Epithelial cell of esophagus (primary cell): ENCODE measurements around the gene DMXL2.
"Not testable (repeated sequence)": the region's sequence is repeated elsewhere in the genome, so short reads cannot be mapped to it uniquely, and the experiment has no call there.

ENCODE experiments used
- DNase-seq: peaks from one replicate; pipeline ENCODE4 v3.0.0; 2010; ENCODE audit warnings: low read depth
- H3K4me3 ChIP-seq: 2 replicates; pipeline ENCODE4 v1.5.1; 2011; ENCODE audit warnings: mild to moderate bottlenecking, low read length, control low read depth
- TF ChIP-seq, protein P1 (sequence below): IDR thresholded peaks from 2 replicates; pipeline ENCODE4 v1.5.1; 2011; ENCODE audit warnings: low read depth, mild to moderate bottlenecking, low read length, control low read depth, inconsistent platforms; ENCODE audit not compliant: insufficient read depth; ENCODE audit errors: missing control alignments

Gene DMXL2

DNA sequence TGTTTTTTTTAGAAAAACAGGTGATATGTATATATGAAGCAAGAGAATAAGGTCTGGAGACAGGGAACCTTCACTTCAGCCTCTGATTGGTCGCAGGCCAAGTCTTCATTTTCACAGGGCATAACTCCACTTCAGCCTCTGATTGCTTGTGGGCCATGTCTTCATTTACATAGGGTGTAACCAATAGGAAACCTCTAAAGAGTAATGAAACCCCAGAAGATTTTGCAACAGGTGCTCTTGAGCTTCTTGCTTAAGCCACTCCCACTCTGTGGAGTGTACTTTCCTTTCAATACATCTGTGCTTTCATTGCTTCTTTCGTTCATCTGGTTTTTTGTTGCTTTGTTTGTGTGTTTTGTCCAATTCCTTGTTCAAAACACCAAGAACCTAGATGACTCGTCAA is 36.1 kb upstream of the DMXL2 start:
- TF ChIP-seq, protein P1, sequence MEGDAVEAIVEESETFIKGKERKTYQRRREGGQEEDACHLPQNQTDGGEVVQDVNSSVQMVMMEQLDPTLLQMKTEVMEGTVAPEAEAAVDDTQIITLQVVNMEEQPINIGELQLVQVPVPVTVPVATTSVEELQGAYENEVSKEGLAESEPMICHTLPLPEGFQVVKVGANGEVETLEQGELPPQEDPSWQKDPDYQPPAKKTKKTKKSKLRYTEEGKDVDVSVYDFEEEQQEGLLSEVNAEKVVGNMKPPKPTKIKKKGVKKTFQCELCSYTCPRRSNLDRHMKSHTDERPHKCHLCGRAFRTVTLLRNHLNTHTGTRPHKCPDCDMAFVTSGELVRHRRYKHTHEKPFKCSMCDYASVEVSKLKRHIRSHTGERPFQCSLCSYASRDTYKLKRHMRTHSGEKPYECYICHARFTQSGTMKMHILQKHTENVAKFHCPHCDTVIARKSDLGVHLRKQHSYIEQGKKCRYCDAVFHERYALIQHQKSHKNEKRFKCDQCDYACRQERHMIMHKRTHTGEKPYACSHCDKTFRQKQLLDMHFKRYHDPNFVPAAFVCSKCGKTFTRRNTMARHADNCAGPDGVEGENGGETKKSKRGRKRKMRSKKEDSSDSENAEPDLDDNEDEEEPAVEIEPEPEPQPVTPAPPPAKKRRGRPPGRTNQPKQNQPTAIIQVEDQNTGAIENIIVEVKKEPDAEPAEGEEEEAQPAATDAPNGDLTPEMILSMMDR, result no peak
- H3K4me3 ChIP-seq, result no peak overlapping the region
- DNase-seq, result no peak

DNA sequence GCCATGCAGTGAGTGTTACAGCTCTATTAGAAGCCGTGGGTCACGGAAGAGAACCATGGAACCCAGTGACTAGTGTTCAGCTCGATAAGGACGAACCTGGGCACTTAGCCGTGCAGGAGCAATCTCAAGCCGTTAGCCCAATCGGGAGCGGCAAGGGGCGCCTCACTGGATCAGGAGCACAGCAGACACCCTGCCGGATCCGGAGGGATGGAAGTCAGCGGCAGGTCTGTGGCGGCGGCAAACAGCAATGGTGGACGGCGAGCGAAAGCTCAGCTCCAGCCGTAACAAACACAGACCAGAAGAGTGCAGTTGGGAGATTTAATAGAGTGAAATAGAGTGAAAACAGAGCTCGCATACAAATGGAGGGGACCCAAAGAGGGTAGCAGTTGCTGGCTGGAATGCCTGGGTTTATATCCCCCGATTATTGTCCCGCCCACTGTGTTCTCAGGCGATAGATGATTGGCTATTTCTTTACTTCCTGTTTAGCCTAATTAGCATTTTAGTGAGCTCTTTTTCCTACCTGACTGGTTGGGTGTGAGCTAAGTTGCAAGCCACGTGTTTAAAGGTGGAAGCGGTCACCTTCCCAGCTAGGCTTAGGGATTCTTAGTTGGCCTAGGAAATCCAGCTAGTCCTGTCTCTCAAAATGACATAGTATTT is 33.0 kb upstream of the DMXL2 start:
- DNase-seq, H3K4me3 ChIP-seq: not testable (repeated sequence)

DNA sequence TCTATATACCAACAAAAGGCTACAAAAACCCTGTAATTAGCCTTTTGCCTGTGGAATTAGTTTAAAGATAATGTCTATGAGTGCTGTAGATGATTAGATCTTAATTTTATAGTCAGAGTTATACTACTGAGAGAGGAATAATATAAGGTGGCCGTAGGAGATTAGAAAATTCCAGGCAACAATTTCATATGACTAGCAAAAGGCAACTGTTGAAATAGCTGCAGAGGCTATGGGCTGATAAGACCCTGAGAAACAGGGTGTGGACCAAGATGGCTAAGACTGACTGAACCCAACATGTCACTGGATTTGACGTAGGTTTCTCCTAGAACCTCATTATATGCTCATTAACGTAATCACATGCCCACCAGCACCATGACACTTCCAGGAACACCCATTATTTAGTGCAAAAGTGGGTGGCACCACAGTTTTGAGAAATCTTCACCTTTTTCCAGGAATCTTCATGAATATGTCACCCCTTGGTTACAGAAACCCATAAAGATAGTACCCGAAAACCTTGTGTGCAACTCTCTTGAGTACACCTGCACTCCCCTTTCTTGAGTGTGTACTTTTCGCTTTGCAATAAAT is 29.6 kb upstream of the DMXL2 start:
- no peak overlapping the region for H3K4me3 ChIP-seq
- TF ChIP-seq, protein P1, result no peak
- DNase-seq, result no peak

DNA sequence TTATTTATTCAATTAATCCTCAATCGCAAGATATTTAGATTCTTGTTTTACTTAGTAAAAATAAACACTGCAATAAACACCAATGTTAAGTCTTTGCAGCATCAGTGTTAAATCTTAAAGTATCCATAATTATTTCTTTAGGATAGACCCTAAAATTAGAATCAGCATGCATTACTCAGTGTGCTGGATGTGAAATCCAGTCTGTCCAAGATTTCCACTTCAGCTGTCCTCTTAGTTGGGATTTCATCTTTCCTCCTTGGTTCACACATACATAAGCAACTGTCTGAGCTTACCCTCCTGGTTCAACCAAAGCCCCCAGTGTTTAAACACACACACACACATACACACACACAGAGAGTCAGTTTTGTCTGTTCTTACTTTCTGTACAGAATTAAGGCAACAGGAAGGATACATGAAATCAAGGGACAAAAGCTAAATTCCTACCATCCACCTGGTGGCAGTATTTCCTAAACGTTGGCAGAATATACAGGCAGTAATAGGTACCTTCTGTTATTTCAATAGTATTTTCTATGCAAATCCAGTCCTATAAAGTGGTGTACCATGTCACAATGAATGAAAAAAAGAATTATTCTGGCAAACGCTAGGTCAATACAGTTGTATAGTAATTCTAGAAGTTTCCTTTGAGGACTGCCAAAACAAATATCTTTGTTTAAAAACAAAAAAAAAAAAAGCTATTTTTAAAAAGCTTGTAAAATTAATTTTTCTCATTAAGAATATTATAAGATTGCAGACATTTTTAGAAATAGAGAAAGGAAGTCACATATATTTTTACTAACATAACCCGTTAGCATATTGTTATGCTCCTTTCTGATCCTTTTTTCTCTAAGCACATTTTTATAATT is 27.3 kb upstream of the DMXL2 start:
- peak; percentile 84 for DNase-seq
- TF ChIP-seq, protein P1, result peak; percentile 72
- H3K4me3 ChIP-seq, result no peak overlapping the region

DNA sequence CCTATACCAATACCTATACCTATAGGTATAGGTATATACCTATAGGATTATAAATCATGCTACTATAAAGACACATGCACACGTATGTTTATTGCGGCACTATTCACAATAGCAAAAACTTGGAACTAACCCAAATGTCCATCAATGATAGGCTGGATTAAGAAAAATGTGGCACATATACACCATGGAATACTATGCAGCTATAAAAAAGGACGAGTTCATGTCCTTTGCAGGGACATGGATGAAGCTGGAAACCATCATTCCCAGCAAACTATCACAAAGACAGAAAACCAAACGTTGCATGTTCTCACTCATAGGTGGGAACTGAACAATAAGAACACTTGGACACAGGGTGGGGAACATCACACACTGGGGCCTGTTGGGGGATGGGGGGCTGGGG is 26.1 kb upstream of the DMXL2 start:
- DNase-seq, H3K4me3 ChIP-seq: not testable (repeated sequence)

DNA sequence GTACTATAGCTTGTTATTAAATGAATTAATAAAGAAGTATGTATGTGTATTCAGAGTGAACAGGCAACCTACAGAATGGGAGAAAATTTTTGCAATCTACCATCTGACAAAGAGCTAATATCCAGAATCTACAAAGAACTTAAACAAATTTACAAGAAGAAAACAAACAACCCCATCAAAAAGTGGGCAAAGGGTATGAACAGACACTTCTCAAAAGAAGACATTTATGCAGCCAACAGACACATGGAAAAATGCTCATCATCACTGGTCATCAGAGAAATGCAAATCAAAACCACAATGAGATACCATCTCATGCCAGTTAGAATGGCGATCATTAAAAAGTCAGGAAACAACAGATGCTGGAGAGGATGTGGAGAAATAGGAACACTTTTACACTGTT is 25.5 kb upstream of the DMXL2 start:
- H3K4me3 ChIP-seq, DNase-seq: not testable (repeated sequence)

DNA sequence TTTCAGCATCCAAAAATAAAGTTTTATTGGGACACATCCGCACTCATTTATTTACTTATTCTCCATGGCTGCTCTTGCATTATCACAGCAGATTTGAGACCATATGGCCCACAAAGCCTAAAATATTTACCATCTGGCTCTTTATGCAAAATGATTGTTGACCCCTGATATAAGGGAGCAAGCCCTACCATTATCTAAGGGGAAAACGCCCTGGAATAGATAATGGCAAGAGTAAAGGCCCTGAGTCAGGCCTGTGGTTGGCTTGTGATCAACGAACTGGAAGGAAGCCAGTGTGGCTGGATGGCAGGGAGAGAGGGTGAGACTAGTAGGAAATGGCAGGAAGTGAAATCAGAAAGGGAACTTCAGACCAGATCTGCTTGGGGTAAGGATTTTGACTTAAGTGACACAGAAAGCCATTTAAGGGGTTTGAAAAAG is 24.6 kb upstream of the DMXL2 start:
- DNase-seq, result peak; percentile 76
- TF ChIP-seq, protein P1, result no peak
- no peak overlapping the region for H3K4me3 ChIP-seq

DNA sequence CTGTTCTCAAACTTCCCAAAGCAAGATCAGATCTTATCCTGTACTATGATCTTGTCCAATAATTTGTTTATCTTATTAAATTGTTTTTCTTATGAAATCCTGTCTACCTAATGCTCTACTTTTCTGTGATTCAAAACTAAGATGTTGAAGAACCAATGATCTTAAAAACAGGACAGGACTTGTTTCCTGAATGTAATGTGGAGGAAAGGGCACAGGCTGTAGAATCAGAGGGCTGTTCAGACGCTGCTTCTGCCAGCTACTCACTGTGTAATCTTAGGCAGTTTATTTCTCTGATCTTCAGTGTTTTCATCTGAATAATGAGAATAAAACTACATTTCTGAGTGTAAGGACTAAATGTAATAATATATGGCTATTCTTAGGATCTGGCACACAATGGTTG is 20.1 kb upstream of the DMXL2 start:
- TF ChIP-seq, protein P1, result no peak
- H3K4me3 ChIP-seq, result no peak overlapping the region
- peak; percentile 73 for DNase-seq
